Endothelial cell (in vitro differentiated cells): ENCODE data around the gene OLA1. TPM values are rescaled to one million over a fixed set of nuclear protein-coding genes. Genes with fewer than 3 reads are reported as not detected.

Experiments
- DNase-seq: peaks from one replicate; pipeline ENCODE4 v3.0.0; 2021; ENCODE audit warnings: low spot score
- H3K27ac Mint-ChIP-seq: one replicate; pipeline ENCODE4 v1.8.0; 2021; ENCODE audit warnings: mixed read lengths, inconsistent platforms; ENCODE audit not compliant: unreplicated experiment
- H3K27me3 Mint-ChIP-seq: one replicate; pipeline ENCODE4 v1.8.0; 2021; ENCODE audit warnings: mild to moderate bottlenecking, moderate library complexity, mixed read lengths, inconsistent platforms; ENCODE audit not compliant: unreplicated experiment
- H3K36me3 Mint-ChIP-seq: one replicate; pipeline ENCODE4 v1.8.0; 2021; ENCODE audit warnings: mild to moderate bottlenecking, low read depth, mixed read lengths, inconsistent platforms; ENCODE audit not compliant: unreplicated experiment
- H3K4me1 Mint-ChIP-seq: one replicate; pipeline ENCODE4 v1.8.0; 2021; ENCODE audit warnings: mild to moderate bottlenecking, mixed read lengths, inconsistent platforms; ENCODE audit not compliant: unreplicated experiment
- H3K4me3 Mint-ChIP-seq: one replicate; pipeline ENCODE4 v1.8.0; 2021; ENCODE audit warnings: mild to moderate bottlenecking, mixed read lengths, inconsistent platforms; ENCODE audit not compliant: unreplicated experiment
- H3K9me3 Mint-ChIP-seq: one replicate; pipeline ENCODE4 v1.8.0; 2021; ENCODE audit warnings: mixed read lengths, inconsistent platforms; ENCODE audit not compliant: unreplicated experiment
- CTCF ChIP-seq: fragments of 200-600 bp; sonication (generic); IDR thresholded peaks from one replicate; pipeline ENCODE4 v1.5.0; 2021; ENCODE audit warnings: antibody characterized with exemption; ENCODE audit not compliant: unreplicated experiment
- total RNA-seq: library from RNA; stranded (reverse); fragmentation: NEBNext Ultra II Directional; extraction: Animal tissue kit (Norgen Biotek cat#: 25700); gene quantifications from one replicate; pipeline ENCODE4 v1.2.1, GENCODE V29; 2021; ENCODE audit not compliant: unreplicated experiment

Gene OLA1
- total RNA-seq, 1 donor from 2014 or later, result 105 TPM

DNA sequence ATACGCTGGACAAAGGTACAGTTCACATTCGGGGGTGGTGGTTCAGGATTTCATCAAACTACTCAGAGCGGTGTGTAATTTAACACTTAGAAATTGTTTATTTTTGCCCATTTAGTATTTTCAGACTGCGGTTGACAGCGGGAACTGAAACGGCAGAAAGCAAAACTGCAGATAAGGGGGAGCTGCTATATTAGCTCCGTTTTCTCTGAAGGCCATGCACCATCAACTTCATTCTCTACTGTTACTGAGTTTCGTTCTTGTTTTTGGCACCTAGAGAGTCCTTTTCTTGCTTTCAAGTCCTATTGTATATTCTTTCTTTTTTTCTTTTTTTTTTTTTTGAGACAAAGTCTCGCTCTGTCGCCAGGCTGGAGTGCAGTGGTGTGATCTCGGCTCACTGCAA lies 161.6 kb downstream of the OLA1 start:
- Mint-ChIP-seq H3K4me1 (peaks cover 6% of the 10 kb centered on the region), H3K9me3 (no peaks in the 10 kb centered on the region), H3K4me3 (no peak overlapping the region), H3K36me3 (no peaks in the 10 kb centered on the region), H3K27ac (no peak overlapping the region), H3K27me3 (no peaks in the 10 kb centered on the region)
- no peak for TF ChIP-seq CTCF
- no peak for DNase-seq

- H3K36me3 Mint-ChIP-seq, result no peaks in the 10 kb centered on the region
- no peak overlapping the region for H3K27ac Mint-ChIP-seq
- no peaks in the 10 kb centered on the region for H3K27me3 Mint-ChIP-seq
- no peak overlapping the region for H3K4me3 Mint-ChIP-seq
- no peak for DNase-seq
- TF ChIP-seq CTCF, result no peak
- no peaks in the 10 kb centered on the region for H3K9me3 Mint-ChIP-seq
- peaks cover 11% of the 10 kb centered on the region for H3K4me1 Mint-ChIP-seq
Measured at GRCh38 chr2:174085781-174086180, 162.6 kb downstream of the OLA1 start.

- peaks cover 16% of the 10 kb centered on the region for H3K4me1 Mint-ChIP-seq
- H3K36me3 Mint-ChIP-seq, result no peaks in the 10 kb centered on the region
- TF ChIP-seq CTCF, result no peak
Measured at GRCh38 chr2:174083843-174084458, 164.4 kb downstream of the OLA1 start.

GRCh38 chr2:174080672-174081121 lies 167.6 kb downstream of the OLA1 start:
- Mint-ChIP-seq H3K27ac (peak overlapping the region; percentile 34), H3K27me3 (no peaks in the 10 kb centered on the region), H3K36me3 (no peaks in the 10 kb centered on the region), H3K9me3 (no peaks in the 10 kb centered on the region), H3K4me1 (peaks cover 16% of the 10 kb centered on the region), H3K4me3 (no peak overlapping the region)
- no peak for DNase-seq
- TF ChIP-seq CTCF, result no peak

More at GRCh38 chr2:174083843-174084458, 164.4 kb downstream of the OLA1 start:
- Mint-ChIP-seq H3K27ac (no peak overlapping the region), H3K9me3 (no peaks in the 10 kb centered on the region), H3K4me3 (no peak overlapping the region), H3K27me3 (no peaks in the 10 kb centered on the region)
- DNase-seq, result no peak

DNA sequence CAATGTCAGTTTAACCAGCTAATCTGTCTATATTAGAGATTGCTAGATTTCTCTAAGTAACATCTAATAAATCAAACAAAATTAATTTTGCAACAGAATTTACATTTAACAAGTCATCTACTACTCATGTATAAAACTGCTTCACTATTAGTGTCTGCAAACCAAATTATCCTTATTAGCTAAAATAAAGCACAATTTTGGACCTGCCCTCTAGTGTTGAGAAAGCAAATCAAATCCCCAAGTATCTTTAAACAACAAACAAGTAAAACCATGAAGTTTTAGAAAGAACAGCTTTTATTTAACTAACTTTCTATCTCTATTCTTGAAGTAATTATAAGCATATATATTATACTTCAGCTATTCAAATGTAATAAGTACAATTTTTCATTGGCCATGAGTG lies 170.1 kb downstream of the OLA1 start:
- peaks cover 9% of the 10 kb centered on the region for H3K4me1 Mint-ChIP-seq
- H3K36me3 Mint-ChIP-seq, result peaks cover 5% of the 10 kb centered on the region
- no peaks in the 10 kb centered on the region for H3K9me3 Mint-ChIP-seq
- H3K4me3 Mint-ChIP-seq, result no peak overlapping the region
- H3K27ac Mint-ChIP-seq, result no peak overlapping the region
- DNase-seq, result no peak
- peak; percentile 67 for TF ChIP-seq CTCF
- no peaks in the 10 kb centered on the region for H3K27me3 Mint-ChIP-seq
